Measurements from ENCODE around the gene RGS19. TPM values are rescaled to one million over a fixed set of nuclear protein-coding genes. Genes with fewer than 3 reads are reported as not detected.

RGS19 gene
- total RNA-seq, 1 experiment from 2014 or later: 12.8 TPM

GRCh38 chr20:64111841-64112641 lies 32.7 kb upstream of the RGS19 start:
- Mint-ChIP-seq H3K27me3 (ENCODE audit: low read depth) (peaks cover 9% of the 10 kb centered on the region), H3K9me3 (no peaks in the 10 kb centered on the region), H3K4me1 (peaks cover 0 to 3% of the 10 kb centered on the region in 2 experiments; a peak in 2 of 4 replicates), H3K27ac (peak overlapping the region in 2 of 3 experiments; percentile 57 to 74; a peak in 2 of 7 replicates), H3K4me3 (no peak overlapping the region), H3K36me3 (ENCODE audit: insufficient read depth in 1 of 3, low read depth in 3 of 3) (no peaks in the 10 kb centered on the region)
- Histone ChIP-seq H2BK120ac (ENCODE audit: low read depth, low read length, poor library complexity, severe bottlenecking) (no peak overlapping the region), H2AK5ac (ENCODE audit: insufficient read length, low read length) (no peak overlapping the region), H3K23ac (ENCODE audit: insufficient read length, low read depth, low read length) (no peak overlapping the region), H3K4ac (ENCODE audit: low read depth, low read length) (no peak overlapping the region), H4K20me1 (ENCODE audit: control insufficient read depth, insufficient read depth, insufficient read length) (peaks cover 3% of the 10 kb centered on the region), H3T11ph (ENCODE audit: low read length) (no peak overlapping the region), H3K4me2 (ENCODE audit: insufficient read depth, insufficient read length, low read length) (no peak overlapping the region), H2BK15ac (ENCODE audit: low read depth, low read length) (no peak overlapping the region), H3K18ac (ENCODE audit: insufficient read length, low read depth, low read length) (no peak overlapping the region), H3K9ac (ENCODE audit: extremely low read depth, insufficient read length, low read length) (no peak overlapping the region), H3K79me2 (ENCODE audit: insufficient read depth, low read length) (no peaks in the 10 kb centered on the region), H3K56ac (ENCODE audit: insufficient read length, low read depth, low read length) (no peak overlapping the region), H2BK5ac (ENCODE audit: insufficient read length, low read length) (no peak overlapping the region), H3K79me1 (ENCODE audit: insufficient read depth, low read depth, low read length, poor library complexity, severe bottlenecking) (no peaks in the 10 kb centered on the region), H3K9me3 (ENCODE audit: control insufficient read depth, low read depth, low read length) (no peaks in the 10 kb centered on the region), H3K4me1 (ENCODE audit: insufficient read depth, low read length) (no peaks in the 10 kb centered on the region), H3K23me2 (ENCODE audit: insufficient read length, low read depth, low read length, poor library complexity, severe bottlenecking) (no peaks in the 10 kb centered on the region), H2BK20ac (ENCODE audit: low read depth, low read length, poor library complexity, severe bottlenecking) (no peak overlapping the region), H3K27me3 (ENCODE audit: insufficient read depth, low read length) (no peaks in the 10 kb centered on the region), H4K91ac (ENCODE audit: insufficient read length, low read depth, low read length) (no peak overlapping the region), H3K14ac (ENCODE audit: insufficient read depth, low read length) (no peak overlapping the region; the same call in 1 of the 2 replicates), H2BK12ac (ENCODE audit: insufficient read length, low read depth, low read length) (no peak overlapping the region), H2AFZ (ENCODE audit: low read length) (no peak overlapping the region), H3K27ac (ENCODE audit: insufficient read length, low read depth, low read length) (no peak overlapping the region), H4K5ac (ENCODE audit: insufficient read length, low read depth, low read length) (no peak overlapping the region), H4K8ac (replicated peaks; ENCODE audit: insufficient read length, low read depth, low read length) (no peak overlapping the region)
- no peak for TF ChIP-seq CTCF (conservative IDR thresholded peaks at IDR 0.05)
- no CpG with 5 or more reads among the region's 19 CpGs for WGBS (ENCODE audit: extremely low coverage, insufficient read length, low lambda C conversion rate)
- no peak for DNase-seq

All from H9 (cell line).